Muscle layer of duodenum (tissue), 2 donors: Measurements from ENCODE around the gene GRM7.

Source experiments
- H3K27ac ChIP-seq: one replicate; pipeline ENCODE4 v1.7.0; 2013; ENCODE audit warnings: mild to moderate bottlenecking, low read length
- H3K27me3 ChIP-seq: one replicate; pipeline ENCODE4 v1.7.0; 2013; ENCODE audit warnings: low read depth, mild to moderate bottlenecking, control low read depth, low read length
- H3K36me3 ChIP-seq, 2 donors: one replicate each; pipeline ENCODE4 v1.7.0; 2013; ENCODE audit warnings: low read length in 2 of 2, control low read depth in 1 of 2, mild to moderate bottlenecking in 1 of 2; ENCODE audit not compliant: insufficient read depth in 2 of 2, control insufficient read depth in 1 of 2
- H3K4me1 ChIP-seq, 2 donors: one replicate each; pipeline ENCODE4 v1.7.0; 2013; ENCODE audit warnings: low read length in 2 of 2, mild to moderate bottlenecking in 2 of 2, control low read depth in 1 of 2, moderate library complexity in 1 of 2; ENCODE audit not compliant: insufficient read depth in 2 of 2, control insufficient read depth in 1 of 2
- H3K4me3 ChIP-seq, 2 donors: one replicate each; pipeline ENCODE4 v1.7.0; 2013; ENCODE audit warnings: low read length in 2 of 2, low read depth in 1 of 2, mild to moderate bottlenecking in 1 of 2
- H3K9me3 ChIP-seq, 2 donors: one replicate each; pipeline ENCODE4 v1.7.0; 2013; ENCODE audit warnings: low read length in 2 of 2, control low read depth in 1 of 2, mild to moderate bottlenecking in 1 of 2; ENCODE audit not compliant: control insufficient read depth in 1 of 2
- donor health status: healthy.

Gene GRM7

GRCh38 chr3:7241584-7242302, 380.8 kb downstream of the GRM7 start:
- H3K4me1 ChIP-seq = peaks cover 0 to 8% of the 10 kb centered on the region in 2 donors
- no peaks in the 10 kb centered on the region for H3K36me3 ChIP-seq
- H3K27ac ChIP-seq = no peak overlapping the region
- no peak overlapping the region for H3K4me3 ChIP-seq
- H3K9me3 ChIP-seq = no peaks in the 10 kb centered on the region
- H3K27me3 ChIP-seq = no peaks in the 10 kb centered on the region

- peaks cover 0 to 8% of the 10 kb centered on the region in 2 donors for H3K4me1 ChIP-seq
- no peak overlapping the region for H3K27ac ChIP-seq
- H3K36me3 ChIP-seq = no peaks in the 10 kb centered on the region
- H3K4me3 ChIP-seq = no peak overlapping the region
- no peaks in the 10 kb centered on the region for H3K27me3 ChIP-seq
- H3K9me3 ChIP-seq = no peaks in the 10 kb centered on the region
These were observed 381.4 kb downstream of the GRM7 start for GRCh38 chr3:7242303-7242635.

- Histone ChIP-seq H3K4me1 (no peaks in the 10 kb centered on the region), H3K27me3 (no peaks in the 10 kb centered on the region), H3K36me3 (no peaks in the 10 kb centered on the region), H3K4me3 (no peak overlapping the region), H3K27ac (no peak overlapping the region), H3K9me3 (no peaks in the 10 kb centered on the region)
These were observed 388.7 kb downstream of the GRM7 start for GRCh38 chr3:7249493-7250076.

GRCh38 chr3:7254251-7254650, 393.3 kb downstream of the GRM7 start:
- H3K27me3 ChIP-seq = no peaks in the 10 kb centered on the region
- no peak overlapping the region for H3K27ac ChIP-seq
- H3K4me1 ChIP-seq = no peaks in the 10 kb centered on the region
- no peaks in the 10 kb centered on the region for H3K36me3 ChIP-seq
- peaks cover 0 to 11% of the 10 kb centered on the region in 2 donors for H3K9me3 ChIP-seq
- no peak overlapping the region for H3K4me3 ChIP-seq

GRCh38 chr3:7260975-7261374, 400.1 kb downstream of the GRM7 start:
- H3K27ac ChIP-seq = no peak overlapping the region
- H3K36me3 ChIP-seq = no peaks in the 10 kb centered on the region
- no peaks in the 10 kb centered on the region for H3K27me3 ChIP-seq
- H3K4me1 ChIP-seq = no peaks in the 10 kb centered on the region
- no peak overlapping the region for H3K4me3 ChIP-seq
- H3K9me3 ChIP-seq = peaks cover 0 to 15% of the 10 kb centered on the region in 2 donors

GRCh38 chr3:7263347-7264195, 402.7 kb downstream of the GRM7 start:
- no peak overlapping the region for H3K4me3 ChIP-seq
- H3K27ac ChIP-seq = no peak overlapping the region
- H3K4me1 ChIP-seq = no peaks in the 10 kb centered on the region
- H3K27me3 ChIP-seq = no peaks in the 10 kb centered on the region
- H3K9me3 ChIP-seq = peaks cover 0 to 4% of the 10 kb centered on the region in 2 donors
- no peaks in the 10 kb centered on the region for H3K36me3 ChIP-seq

- H3K4me3 ChIP-seq = no peak overlapping the region
- H3K4me1 ChIP-seq = no peaks in the 10 kb centered on the region
- H3K27me3 ChIP-seq = no peaks in the 10 kb centered on the region
- no peak overlapping the region for H3K27ac ChIP-seq
- H3K9me3 ChIP-seq = peaks cover 0 to 4% of the 10 kb centered on the region in 2 donors
- no peaks in the 10 kb centered on the region for H3K36me3 ChIP-seq
These were observed 403.2 kb downstream of the GRM7 start for GRCh38 chr3:7264196-7264526.

GRCh38 chr3:7265736-7266135, 404.8 kb downstream of the GRM7 start:
- Histone ChIP-seq H3K36me3 (no peaks in the 10 kb centered on the region), H3K4me1 (no peaks in the 10 kb centered on the region), H3K4me3 (no peak overlapping the region), H3K27ac (no peak overlapping the region), H3K27me3 (no peaks in the 10 kb centered on the region), H3K9me3 (peaks cover 0 to 4% of the 10 kb centered on the region in 2 donors)

- Histone ChIP-seq H3K9me3 (no peaks in the 10 kb centered on the region), H3K4me1 (no peaks in the 10 kb centered on the region), H3K36me3 (no peaks in the 10 kb centered on the region), H3K27me3 (no peaks in the 10 kb centered on the region), H3K4me3 (no peak overlapping the region), H3K27ac (no peak overlapping the region)
These were observed 405.6 kb downstream of the GRM7 start for GRCh38 chr3:7266551-7266950.

GRCh38 chr3:7270731-7271130, 409.8 kb downstream of the GRM7 start:
- no peaks in the 10 kb centered on the region for H3K36me3 ChIP-seq
- no peaks in the 10 kb centered on the region for H3K27me3 ChIP-seq
- H3K4me1 ChIP-seq = no peaks in the 10 kb centered on the region
- no peak overlapping the region for H3K27ac ChIP-seq
- no peak overlapping the region for H3K4me3 ChIP-seq
- H3K9me3 ChIP-seq = no peaks in the 10 kb centered on the region

GRCh38 chr3:7271631-7272030, 410.7 kb downstream of the GRM7 start:
- Histone ChIP-seq H3K36me3 (no peaks in the 10 kb centered on the region), H3K4me3 (no peak overlapping the region), H3K27me3 (no peaks in the 10 kb centered on the region), H3K27ac (no peak overlapping the region), H3K4me1 (no peaks in the 10 kb centered on the region), H3K9me3 (no peaks in the 10 kb centered on the region)
